Measurements from ENCODE around the gene ATP1A1. TPM values are rescaled to one million over a fixed set of nuclear protein-coding genes. Genes with fewer than 3 reads are reported as not detected.

The ATP1A1 gene
- total RNA-seq, 1 donor from 2014 or later = 78.4 TPM

DNA sequence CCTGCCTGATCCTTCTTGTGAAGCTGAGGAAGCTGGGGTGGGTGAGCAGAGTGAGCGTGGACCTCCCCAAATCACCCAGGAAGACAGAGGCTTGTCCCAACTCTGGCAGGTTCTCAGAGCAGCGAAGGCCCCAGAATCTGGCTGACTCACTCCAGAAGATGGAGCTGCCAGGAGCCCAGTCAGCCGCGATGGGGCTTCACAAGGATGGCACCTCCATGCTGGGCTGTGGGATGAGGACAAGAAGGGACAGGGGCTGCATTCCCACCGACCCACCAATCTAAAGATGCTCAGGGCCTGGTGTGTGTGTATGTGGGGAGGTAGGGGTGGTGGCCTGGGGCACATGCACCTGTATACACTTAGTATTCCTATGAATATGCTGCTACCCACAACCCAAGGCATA lies 52.9 kb downstream of the ATP1A1 start:
- H3K27ac Mint-ChIP-seq (ENCODE audit: unreplicated experiment) = no peak overlapping the region
- TF ChIP-seq, protein P1, sequence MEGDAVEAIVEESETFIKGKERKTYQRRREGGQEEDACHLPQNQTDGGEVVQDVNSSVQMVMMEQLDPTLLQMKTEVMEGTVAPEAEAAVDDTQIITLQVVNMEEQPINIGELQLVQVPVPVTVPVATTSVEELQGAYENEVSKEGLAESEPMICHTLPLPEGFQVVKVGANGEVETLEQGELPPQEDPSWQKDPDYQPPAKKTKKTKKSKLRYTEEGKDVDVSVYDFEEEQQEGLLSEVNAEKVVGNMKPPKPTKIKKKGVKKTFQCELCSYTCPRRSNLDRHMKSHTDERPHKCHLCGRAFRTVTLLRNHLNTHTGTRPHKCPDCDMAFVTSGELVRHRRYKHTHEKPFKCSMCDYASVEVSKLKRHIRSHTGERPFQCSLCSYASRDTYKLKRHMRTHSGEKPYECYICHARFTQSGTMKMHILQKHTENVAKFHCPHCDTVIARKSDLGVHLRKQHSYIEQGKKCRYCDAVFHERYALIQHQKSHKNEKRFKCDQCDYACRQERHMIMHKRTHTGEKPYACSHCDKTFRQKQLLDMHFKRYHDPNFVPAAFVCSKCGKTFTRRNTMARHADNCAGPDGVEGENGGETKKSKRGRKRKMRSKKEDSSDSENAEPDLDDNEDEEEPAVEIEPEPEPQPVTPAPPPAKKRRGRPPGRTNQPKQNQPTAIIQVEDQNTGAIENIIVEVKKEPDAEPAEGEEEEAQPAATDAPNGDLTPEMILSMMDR (IDR thresholded peaks at IDR 0.05; ENCODE audit: partially characterized antibody, unreplicated experiment) = no peak
- H3K4me1 Mint-ChIP-seq (ENCODE audit: low read depth, unreplicated experiment) = peaks cover 5% of the 10 kb centered on the region
- H3K27me3 Mint-ChIP-seq (ENCODE audit: unreplicated experiment) = no peaks in the 10 kb centered on the region
- no peaks in the 10 kb centered on the region for H3K9me3 Mint-ChIP-seq (ENCODE audit: unreplicated experiment)
- DNase-seq = no peak
- H3K36me3 Mint-ChIP-seq (ENCODE audit: unreplicated experiment) = no peaks in the 10 kb centered on the region
- no peak overlapping the region for H3K4me3 Mint-ChIP-seq (ENCODE audit: unreplicated experiment)

DNA sequence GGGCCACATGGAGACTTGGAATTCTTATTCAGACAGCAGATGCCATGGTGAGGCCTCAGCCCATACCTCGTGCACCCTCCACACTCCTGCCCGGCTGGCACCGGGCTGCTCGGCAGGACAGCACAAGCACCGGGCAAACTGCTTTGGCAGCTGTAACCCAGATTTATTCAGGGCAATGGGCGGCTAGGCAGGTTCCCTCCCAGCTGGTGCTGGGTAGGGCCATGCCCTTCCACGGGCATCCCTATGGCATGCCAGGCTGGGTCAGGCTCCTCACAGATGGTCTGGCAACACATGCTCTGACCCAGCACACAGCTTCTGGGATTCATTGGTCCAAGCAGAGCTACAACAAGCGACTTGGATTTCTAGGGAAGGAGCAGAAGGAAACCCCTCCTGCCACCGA lies 53.4 kb downstream of the ATP1A1 start:
- TF ChIP-seq, protein P1 (IDR thresholded peaks at IDR 0.05; ENCODE audit: partially characterized antibody, unreplicated experiment) = no peak
- no peak overlapping the region for H3K4me3 Mint-ChIP-seq (ENCODE audit: unreplicated experiment)
- no peaks in the 10 kb centered on the region for H3K27me3 Mint-ChIP-seq (ENCODE audit: unreplicated experiment)
- H3K4me1 Mint-ChIP-seq (ENCODE audit: low read depth, unreplicated experiment) = peaks cover 5% of the 10 kb centered on the region
- no peaks in the 10 kb centered on the region for H3K36me3 Mint-ChIP-seq (ENCODE audit: unreplicated experiment)
- H3K9me3 Mint-ChIP-seq (ENCODE audit: unreplicated experiment) = no peaks in the 10 kb centered on the region
- DNase-seq = no peak
- H3K27ac Mint-ChIP-seq (ENCODE audit: unreplicated experiment) = no peak overlapping the region

DNA sequence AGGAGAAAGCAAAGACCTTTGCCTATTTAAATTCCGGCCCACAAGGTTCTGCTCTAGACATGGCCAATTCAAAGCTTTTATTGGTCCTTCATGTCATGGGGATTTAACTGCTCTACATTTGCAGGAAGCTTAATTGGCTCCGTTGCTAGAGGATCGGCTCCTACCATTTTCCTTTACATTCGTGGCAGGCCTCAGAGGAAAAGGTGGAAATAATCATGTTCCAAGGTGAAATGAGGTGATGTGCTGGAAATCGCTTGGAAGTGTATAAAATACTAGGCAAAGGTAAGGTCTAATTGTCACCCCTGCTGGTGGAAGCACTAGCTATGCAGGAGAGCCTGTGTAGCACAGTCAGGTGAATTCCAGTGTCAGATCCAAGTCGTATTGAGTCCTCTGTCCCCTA lies 55.5 kb downstream of the ATP1A1 start:
- Mint-ChIP-seq H3K27ac (ENCODE audit: unreplicated experiment) (no peak overlapping the region), H3K4me1 (ENCODE audit: low read depth, unreplicated experiment) (no peaks in the 10 kb centered on the region), H3K9me3 (ENCODE audit: unreplicated experiment) (no peaks in the 10 kb centered on the region), H3K4me3 (ENCODE audit: unreplicated experiment) (no peak overlapping the region), H3K27me3 (ENCODE audit: unreplicated experiment) (no peaks in the 10 kb centered on the region), H3K36me3 (ENCODE audit: unreplicated experiment) (no peaks in the 10 kb centered on the region)
- TF ChIP-seq, protein P1 (IDR thresholded peaks at IDR 0.05; ENCODE audit: partially characterized antibody, unreplicated experiment) = no peak
- DNase-seq = no peak

DNA sequence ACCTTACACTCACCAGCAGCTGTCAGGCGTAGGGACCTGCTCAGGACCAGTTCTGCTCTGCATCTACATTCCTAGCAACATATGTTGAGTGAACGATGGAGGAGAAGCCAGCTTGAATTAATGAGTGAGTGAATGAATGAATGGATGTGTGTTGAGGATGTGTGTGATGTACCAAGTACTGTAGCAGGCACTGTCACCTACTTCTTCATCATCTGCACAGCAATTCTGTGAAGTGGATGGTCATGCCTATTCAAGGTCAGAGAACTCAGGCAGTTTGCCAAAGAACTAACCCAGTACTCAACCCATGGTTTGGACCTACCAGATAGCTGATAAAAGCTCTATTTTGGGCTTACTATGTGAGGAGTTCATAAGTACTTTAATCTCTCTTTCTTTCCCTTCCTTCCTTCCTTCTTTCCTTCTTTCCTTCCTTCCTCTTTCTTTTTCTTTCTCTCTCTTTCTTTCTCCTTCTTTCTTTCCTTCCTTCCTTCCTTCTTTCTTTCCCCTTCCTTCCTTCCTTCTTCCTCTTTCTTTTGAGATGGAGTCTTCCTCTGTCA lies 56.9 kb downstream of the ATP1A1 start:
- H3K27ac Mint-ChIP-seq (ENCODE audit: unreplicated experiment) = no peak overlapping the region
- H3K4me3 Mint-ChIP-seq (ENCODE audit: unreplicated experiment) = no peak overlapping the region
- TF ChIP-seq, protein P1 (IDR thresholded peaks at IDR 0.05; ENCODE audit: partially characterized antibody, unreplicated experiment) = no peak

DNA sequence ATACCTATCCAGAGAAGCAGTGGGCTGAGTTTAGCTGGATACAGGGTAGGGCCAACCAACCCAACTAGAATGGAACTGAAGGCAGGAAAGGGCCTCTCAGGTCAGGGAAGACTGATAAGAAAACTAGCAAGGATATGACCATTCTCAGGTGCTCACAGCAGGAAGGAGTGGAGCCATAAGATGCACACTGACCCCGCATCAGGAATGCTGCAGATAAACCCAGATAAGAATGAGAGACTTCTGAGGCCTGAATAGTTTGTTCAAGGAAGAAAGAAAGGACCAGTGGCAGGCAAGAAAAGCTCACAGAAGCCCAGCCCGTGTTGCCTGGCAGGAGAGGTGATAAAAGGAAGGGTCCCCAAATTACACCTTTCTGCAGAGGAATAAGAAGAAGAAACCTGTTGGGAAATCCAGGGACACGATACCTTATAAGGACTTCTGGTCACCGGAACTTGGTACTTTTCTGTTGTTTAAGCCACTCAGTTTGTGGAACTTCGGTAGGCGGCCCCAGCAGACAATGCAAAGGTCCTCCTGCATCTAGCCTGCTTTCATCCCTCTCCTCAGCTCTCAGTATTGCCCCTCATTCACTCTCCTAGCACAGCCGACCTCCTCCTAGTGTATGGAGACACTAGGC lies 58.9 kb downstream of the ATP1A1 start:
- DNase-seq = no peak
- H3K27me3 Mint-ChIP-seq (ENCODE audit: unreplicated experiment) = no peaks in the 10 kb centered on the region
- H3K9me3 Mint-ChIP-seq (ENCODE audit: unreplicated experiment) = no peaks in the 10 kb centered on the region
- no peak overlapping the region for H3K27ac Mint-ChIP-seq (ENCODE audit: unreplicated experiment)
- H3K36me3 Mint-ChIP-seq (ENCODE audit: unreplicated experiment) = no peaks in the 10 kb centered on the region
- TF ChIP-seq, protein P1 (IDR thresholded peaks at IDR 0.05; ENCODE audit: partially characterized antibody, unreplicated experiment) = no peak
- H3K4me3 Mint-ChIP-seq (ENCODE audit: unreplicated experiment) = no peak overlapping the region
- no peaks in the 10 kb centered on the region for H3K4me1 Mint-ChIP-seq (ENCODE audit: low read depth, unreplicated experiment)

More for the DNA sequence above, 56.9 kb downstream of the ATP1A1 start:
- no peak for DNase-seq
- no peaks in the 10 kb centered on the region for H3K4me1 Mint-ChIP-seq (ENCODE audit: low read depth, unreplicated experiment)
- no peaks in the 10 kb centered on the region for H3K9me3 Mint-ChIP-seq (ENCODE audit: unreplicated experiment)
- no peaks in the 10 kb centered on the region for H3K27me3 Mint-ChIP-seq (ENCODE audit: unreplicated experiment)
- H3K36me3 Mint-ChIP-seq (ENCODE audit: unreplicated experiment) = no peaks in the 10 kb centered on the region

Data from glutamatergic neuron (in vitro differentiated cells).